HCT116 (cell line): ENCODE results near the gene PPID. TPM values are rescaled to one million over a fixed set of nuclear protein-coding genes. Genes with fewer than 3 reads are reported as not detected.

Experiments used
- ATAC-seq: fragments of 200-7000 bp; cut with Tn5 transposase; 2 replicates; pipeline ENCODE4 v1.9.1; 2020; ENCODE audit warnings: mild to moderate bottlenecking, moderate library complexity
- BruUV-seq: library from RNA; stranded (reverse); fragments of 400-500 nt; replicated peaks from 2 replicates; lab custom pipeline; 2021; lab: Mats Ljungman, UMichigan
- CTCF ChIA-PET: fragments of 300-600 bp; sonication (Branson Sonifier 250); formaldehyde crosslinking; loops from one replicate; lab custom pipeline; 2021; ENCODE audit warnings: antibody characterized with exemption; lab: Charles Lee
- POLR2A ChIA-PET: fragments of 300-600, 350-600 bp; sonication (Branson Sonifier 250); formaldehyde crosslinking; loops from one replicate; lab custom pipeline; 2021; ENCODE audit warnings: antibody characterized with exemption; lab: Charles Lee
- RAD21 ChIA-PET, 2 experiments: fragments of 300-600 bp; sonication (Branson Sonifier 250); formaldehyde crosslinking; loops; one replicate each; lab custom pipeline; 2023; ENCODE audit warnings: low total read pairs in 2 of 2; ENCODE audit not compliant: uncharacterized antibody in 2 of 2, unreplicated experiment in 2 of 2, low non-redundant PET in 1 of 2; lab: Charles Lee
- DNase-seq: peaks from one replicate; pipeline ENCODE4 v3.0.0-alpha.2; 2010; ENCODE audit warnings: low read depth, low spot score
- H2AFZ ChIP-seq: fragments of 200-600 bp; shearing (Covaris generic), sonication (generic); 2 replicates; pipeline ENCODE4 v1.6.1; 2017; ENCODE audit warnings: low read depth, mixed run types, mixed read lengths, antibody characterized with exemption, low read length; ENCODE audit not compliant: poor library complexity, severe bottlenecking
- H3K27ac ChIP-seq: 2 replicates; pipeline ENCODE4 v1.5.1; 2012; ENCODE audit warnings: low read depth, low read length
- H3K27me3 ChIP-seq: fragments of 200-600 bp; sonication (generic); 2 replicates; pipeline ENCODE4 v1.6.1; 2016; ENCODE audit warnings: mixed run types, low read length, mixed read lengths; ENCODE audit not compliant: insufficient read depth
- H3K36me3 ChIP-seq, 2 experiments: fragments of 200-500 bp in 1 of 2; fragments of 200-600 bp in 1 of 2; sonication (Bioruptor generic) in 1 of 2; sonication (generic) in 1 of 2; 2 replicates each; pipeline versions ENCODE4 v1.5.1 to v1.6.1; 2014 to 2016; ENCODE audit warnings: low read length in 2 of 2, inconsistent platforms in 1 of 2, mixed read lengths in 1 of 2, mixed run types in 1 of 2; ENCODE audit not compliant: insufficient read depth in 2 of 2, control insufficient read depth in 1 of 2
- H3K4me1 ChIP-seq, 2 experiments: fragments of 200-600 bp in 1 of 2; sonication (generic) in 1 of 2; 2 replicates each; pipeline versions ENCODE4 v1.5.1 to v1.6.1; 2012 to 2017; ENCODE audit warnings: low read length in 2 of 2, inconsistent platforms in 1 of 2, mild to moderate bottlenecking in 1 of 2, mixed read lengths in 1 of 2, mixed run types in 1 of 2, moderate library complexity in 1 of 2; ENCODE audit not compliant: insufficient read depth in 2 of 2, control insufficient read depth in 1 of 2
- H3K4me2 ChIP-seq: fragments of 200-600 bp; sonication (generic); 2 replicates; pipeline ENCODE4 v1.6.1; 2017; ENCODE audit warnings: mixed run types, low read length, mixed read lengths
- H3K4me3 ChIP-seq, 2 experiments: fragments of 200-600 bp in 1 of 2; sonication (generic) in 1 of 2; replicated peaks in 1 of 2; 2 replicates each; pipeline ENCODE4 v1.5.1; 2011 to 2016; ENCODE audit warnings: low read length in 2 of 2, control low read depth in 1 of 2, low read depth in 1 of 2, mild to moderate bottlenecking in 1 of 2, mixed read lengths in 1 of 2, mixed run types in 1 of 2
- H3K79me2 ChIP-seq: fragments of 200-600 bp; sonication (generic); 2 replicates; pipeline ENCODE4 v1.6.1; 2017; ENCODE audit warnings: mild to moderate bottlenecking, mixed run types, low read length, moderate library complexity, mixed read lengths; ENCODE audit not compliant: insufficient read depth
- H3K9ac ChIP-seq: fragments of 200-600 bp; sonication (generic); 2 replicates; pipeline ENCODE4 v1.6.1; 2016; ENCODE audit warnings: low read length, mixed read lengths
- H3K9me2 ChIP-seq: fragments of 200-600 bp; sonication (generic), shearing (Covaris generic); 2 replicates; pipeline ENCODE4 v1.6.1; 2017; ENCODE audit warnings: mixed run types, mild to moderate bottlenecking, moderate library complexity; ENCODE audit not compliant: insufficient read depth
- H3K9me3 ChIP-seq, 2 experiments: fragments of 200-500 bp in 1 of 2; fragments of 200-600 bp in 1 of 2; sonication (Bioruptor generic) in 1 of 2; sonication (generic) in 1 of 2; 2 replicates each; pipeline ENCODE4 v1.6.1; 2014 to 2017; ENCODE audit warnings: low read length in 2 of 2, mixed read lengths in 2 of 2, inconsistent platforms in 1 of 2, low read depth in 1 of 2, mild to moderate bottlenecking in 1 of 2, mixed run types in 1 of 2, moderate library complexity in 1 of 2; ENCODE audit not compliant: control insufficient read depth in 1 of 2, insufficient read depth in 1 of 2
- H4K20me1 ChIP-seq: fragments of 200-600 bp; sonication (generic), shearing (Covaris generic); 2 replicates; pipeline ENCODE4 v1.6.1; 2017; ENCODE audit warnings: mixed run types, mild to moderate bottlenecking, moderate library complexity; ENCODE audit not compliant: insufficient read depth
- CEBPB ChIP-seq: IDR thresholded peaks from 2 replicates; pipeline ENCODE4 v1.6.1; 2012; ENCODE audit warnings: low read depth
- CTCF ChIP-seq, 3 experiments: fragments of 200-600 bp in 1 of 3; sonication (generic) in 1 of 3; IDR thresholded peaks in 2 of 3; conservative IDR thresholded peaks in 1 of 3; 2 replicates each; pipeline ENCODE4 v1.5.1; 2012 to 2017; ENCODE audit warnings: low read depth in 2 of 3, low read length in 2 of 3, antibody characterized with exemption in 1 of 3, borderline replicate concordance in 1 of 3, control low read depth in 1 of 3, mild to moderate bottlenecking in 1 of 3, mixed read lengths in 1 of 3, mixed run types in 1 of 3, moderate library complexity in 1 of 3; ENCODE audit not compliant: insufficient read depth in 1 of 3
- EGR1 ChIP-seq: IDR thresholded peaks from 2 replicates; pipeline ENCODE4 v1.6.1; 2012; ENCODE audit warnings: low read depth
- FOSL1 ChIP-seq: IDR thresholded peaks from 2 replicates; pipeline ENCODE4 v1.6.1; 2012; ENCODE audit warnings: low read depth
- POLR2A ChIP-seq: IDR thresholded peaks from 2 replicates; pipeline ENCODE4 v1.7.0; 2011; ENCODE audit warnings: borderline replicate concordance; ENCODE audit not compliant: insufficient read depth, insufficient read length; ENCODE audit errors: extremely low read depth
- RAD21 ChIP-seq: IDR thresholded peaks from 2 replicates; pipeline ENCODE4 v1.6.1; 2012; ENCODE audit warnings: low read depth, mild to moderate bottlenecking
- SIN3A ChIP-seq: IDR thresholded peaks from 2 replicates; pipeline ENCODE4 v1.6.1; 2012; ENCODE audit warnings: low read depth
- SP1 ChIP-seq: IDR thresholded peaks from 2 replicates; pipeline ENCODE4 v1.6.1; 2012; ENCODE audit warnings: low read depth
- SRF ChIP-seq: IDR thresholded peaks from 2 replicates; pipeline ENCODE4 v1.6.1; 2012; ENCODE audit warnings: low read depth
- ZNF274 ChIP-seq: fragments of 200-500 bp; sonication (Bioruptor generic); IDR thresholded peaks from 2 replicates; pipeline ENCODE4 v1.6.1; 2014; ENCODE audit warnings: mild to moderate bottlenecking, low read depth, low read length, inconsistent platforms
- intact Hi-C: fragments of 100-400 bp; cut with micrococcal nuclease; formaldehyde crosslinking; loops from 2 replicates; pipeline ENCODE4 v1.10.0; 2022
- total RNA-seq: library from RNA; stranded (reverse); gene quantifications from one replicate; pipeline ENCODE4 v1.2.1, GENCODE V29; 2021; ENCODE audit not compliant: unreplicated experiment

Gene PPID
- total RNA-seq, 1 experiment from 2014 or later: 48.2 TPM

- DNase-seq: no peak
- no peak for ATAC-seq
- H3K4me2 ChIP-seq: peak overlapping the region; percentile 94; the same call in 1 of the 2 replicates
- H3K4me3 ChIP-seq: no peak overlapping the region
- no peak overlapping the region for H3K27ac ChIP-seq
- H2AFZ ChIP-seq: no peak overlapping the region
- H3K9me2 ChIP-seq: no peaks in the 10 kb centered on the region
- BruUV-seq: no TSS peak
- ChIA-PET POLR2A (no interaction called here), RAD21 (no interaction called here), CTCF (no interaction called here)
- no peaks in the 10 kb centered on the region for H3K36me3 ChIP-seq
- H3K27me3 ChIP-seq: no peaks in the 10 kb centered on the region
- H4K20me1 ChIP-seq: no peaks in the 10 kb centered on the region
- no peak overlapping the region for H3K9ac ChIP-seq
- intact Hi-C loops: no loop called here
- no peaks in the 10 kb centered on the region for H3K9me3 ChIP-seq
- TF ChIP-seq SP1: no peak
- no peak for TF ChIP-seq FOSL1
- TF ChIP-seq ZNF274: no peak
- no peak for TF ChIP-seq CEBPB
- no peak for TF ChIP-seq RAD21
- TF ChIP-seq CTCF (IDR thresholded peaks at IDR 0.05 in 2 of 3, conservative IDR thresholded peaks at IDR 0.05 in 1 of 3; ENCODE audit: borderline replicate concordance in 1 of 3, insufficient read depth in 1 of 3, low read depth in 2 of 3, low read length in 2 of 3): no peak
- TF ChIP-seq POLR2A: no peak
- TF ChIP-seq SRF: no peak
- TF ChIP-seq EGR1: no peak
- no peak for TF ChIP-seq SIN3A
- no peaks in the 10 kb centered on the region; the same call in 1 of the 2 replicates for H3K79me2 ChIP-seq
- H3K4me1 ChIP-seq: peaks cover 4 to 24% of the 10 kb centered on the region in 2 experiments; a peak in 3 of 4 replicates
Measured at GRCh38 chr4:158770671-158771070, 47.5 kb upstream of the PPID start.
